ENCODE data around the gene ADAM12. TPM values are rescaled to one million over a fixed set of nuclear protein-coding genes. Genes with fewer than 3 reads are reported as not detected.

ADAM12 gene
- total and polyA plus RNA-seq, 4 donors: 0.03 to 0.33 (median 0.19) TPM

GRCh38 chr10:126397640-126398382, 9.5 kb upstream of the ADAM12 start:
- no peak overlapping the region for H3K4me3 ChIP-seq (ENCODE audit: low read depth in 1 of 3, low read length in 3 of 3)
- no peak for DNase-seq (ENCODE audit: low spot score)
- H3K9me3 ChIP-seq (ENCODE audit: control insufficient read depth in 4 of 4, low read length in 3 of 4): no peaks in the 10 kb centered on the region
- H3K27me3 ChIP-seq (ENCODE audit: control insufficient read depth in 4 of 4, insufficient read depth in 4 of 4, low read length in 3 of 4): peaks cover 0 to 5% (median 1%) of the 10 kb centered on the region in 4 donors
- TF ChIP-seq NR2F2 (IDR thresholded peaks at IDR 0.05) (no peak), SP1 (IDR thresholded peaks at IDR 0.05) (no peak), EGR1 (IDR thresholded peaks at IDR 0.05; ENCODE audit: low read depth in 2 of 2) (no peak), HNF4A (conservative IDR thresholded peaks at IDR 0.05) (no peak), GABPA (IDR thresholded peaks at IDR 0.05 in 1 of 2, conservative IDR thresholded peaks at IDR 0.05 in 1 of 2) (no peak), FOXA1 (IDR thresholded peaks at IDR 0.05) (no peak), MAX (IDR thresholded peaks at IDR 0.05) (no peak), JUND (IDR thresholded peaks at IDR 0.05) (no peak), YY1 (IDR thresholded peaks at IDR 0.05) (no peak), TAF1 (conservative IDR thresholded peaks at IDR 0.05) (no peak), HNF4G (IDR thresholded peaks at IDR 0.05) (no peak)
- TF ChIP-seq, protein P1, sequence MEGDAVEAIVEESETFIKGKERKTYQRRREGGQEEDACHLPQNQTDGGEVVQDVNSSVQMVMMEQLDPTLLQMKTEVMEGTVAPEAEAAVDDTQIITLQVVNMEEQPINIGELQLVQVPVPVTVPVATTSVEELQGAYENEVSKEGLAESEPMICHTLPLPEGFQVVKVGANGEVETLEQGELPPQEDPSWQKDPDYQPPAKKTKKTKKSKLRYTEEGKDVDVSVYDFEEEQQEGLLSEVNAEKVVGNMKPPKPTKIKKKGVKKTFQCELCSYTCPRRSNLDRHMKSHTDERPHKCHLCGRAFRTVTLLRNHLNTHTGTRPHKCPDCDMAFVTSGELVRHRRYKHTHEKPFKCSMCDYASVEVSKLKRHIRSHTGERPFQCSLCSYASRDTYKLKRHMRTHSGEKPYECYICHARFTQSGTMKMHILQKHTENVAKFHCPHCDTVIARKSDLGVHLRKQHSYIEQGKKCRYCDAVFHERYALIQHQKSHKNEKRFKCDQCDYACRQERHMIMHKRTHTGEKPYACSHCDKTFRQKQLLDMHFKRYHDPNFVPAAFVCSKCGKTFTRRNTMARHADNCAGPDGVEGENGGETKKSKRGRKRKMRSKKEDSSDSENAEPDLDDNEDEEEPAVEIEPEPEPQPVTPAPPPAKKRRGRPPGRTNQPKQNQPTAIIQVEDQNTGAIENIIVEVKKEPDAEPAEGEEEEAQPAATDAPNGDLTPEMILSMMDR (IDR thresholded peaks at IDR 0.05; ENCODE audit: low read depth, low read length, missing input control): no peak
- H3K4me1 ChIP-seq (ENCODE audit: control insufficient read depth in 4 of 4, insufficient read depth in 4 of 4, low read length in 3 of 4): no peaks in the 10 kb centered on the region
- H3K36me3 ChIP-seq (ENCODE audit: control insufficient read depth in 4 of 4, insufficient read depth in 3 of 4, low read depth in 1 of 4, low read length in 3 of 4): no peaks in the 10 kb centered on the region
- H3K9ac ChIP-seq (ENCODE audit: low read depth in 1 of 2, low read length in 2 of 2): no peak overlapping the region
- 70% methylated on average over 4 of the region's 4 CpGs for WGBS
- no peak overlapping the region for H3K27ac ChIP-seq (ENCODE audit: low read depth in 1 of 2, low read length in 2 of 2)

GRCh38 chr10:126397156-126397555, 8.9 kb upstream of the ADAM12 start:
- no peak overlapping the region for H3K9ac ChIP-seq (ENCODE audit: low read depth in 1 of 2, low read length in 2 of 2)
- no peaks in the 10 kb centered on the region for H3K4me1 ChIP-seq (ENCODE audit: control insufficient read depth in 4 of 4, insufficient read depth in 4 of 4, low read length in 3 of 4)
- H3K36me3 ChIP-seq (ENCODE audit: control insufficient read depth in 4 of 4, insufficient read depth in 3 of 4, low read depth in 1 of 4, low read length in 3 of 4): no peaks in the 10 kb centered on the region
- H3K9me3 ChIP-seq (ENCODE audit: control insufficient read depth in 4 of 4, low read length in 3 of 4): no peaks in the 10 kb centered on the region
- no peak for DNase-seq (ENCODE audit: low spot score)
- H3K27me3 ChIP-seq (ENCODE audit: control insufficient read depth in 4 of 4, insufficient read depth in 4 of 4, low read length in 3 of 4): peaks cover 0 to 5% (median 2%) of the 10 kb centered on the region in 4 donors
- no peak overlapping the region for H3K4me3 ChIP-seq (ENCODE audit: low read depth in 1 of 3, low read length in 3 of 3)
- TF ChIP-seq ZBTB33 (IDR thresholded peaks at IDR 0.05) (no peak), JUND (IDR thresholded peaks at IDR 0.05) (no peak)
- TF ChIP-seq, protein P2, sequence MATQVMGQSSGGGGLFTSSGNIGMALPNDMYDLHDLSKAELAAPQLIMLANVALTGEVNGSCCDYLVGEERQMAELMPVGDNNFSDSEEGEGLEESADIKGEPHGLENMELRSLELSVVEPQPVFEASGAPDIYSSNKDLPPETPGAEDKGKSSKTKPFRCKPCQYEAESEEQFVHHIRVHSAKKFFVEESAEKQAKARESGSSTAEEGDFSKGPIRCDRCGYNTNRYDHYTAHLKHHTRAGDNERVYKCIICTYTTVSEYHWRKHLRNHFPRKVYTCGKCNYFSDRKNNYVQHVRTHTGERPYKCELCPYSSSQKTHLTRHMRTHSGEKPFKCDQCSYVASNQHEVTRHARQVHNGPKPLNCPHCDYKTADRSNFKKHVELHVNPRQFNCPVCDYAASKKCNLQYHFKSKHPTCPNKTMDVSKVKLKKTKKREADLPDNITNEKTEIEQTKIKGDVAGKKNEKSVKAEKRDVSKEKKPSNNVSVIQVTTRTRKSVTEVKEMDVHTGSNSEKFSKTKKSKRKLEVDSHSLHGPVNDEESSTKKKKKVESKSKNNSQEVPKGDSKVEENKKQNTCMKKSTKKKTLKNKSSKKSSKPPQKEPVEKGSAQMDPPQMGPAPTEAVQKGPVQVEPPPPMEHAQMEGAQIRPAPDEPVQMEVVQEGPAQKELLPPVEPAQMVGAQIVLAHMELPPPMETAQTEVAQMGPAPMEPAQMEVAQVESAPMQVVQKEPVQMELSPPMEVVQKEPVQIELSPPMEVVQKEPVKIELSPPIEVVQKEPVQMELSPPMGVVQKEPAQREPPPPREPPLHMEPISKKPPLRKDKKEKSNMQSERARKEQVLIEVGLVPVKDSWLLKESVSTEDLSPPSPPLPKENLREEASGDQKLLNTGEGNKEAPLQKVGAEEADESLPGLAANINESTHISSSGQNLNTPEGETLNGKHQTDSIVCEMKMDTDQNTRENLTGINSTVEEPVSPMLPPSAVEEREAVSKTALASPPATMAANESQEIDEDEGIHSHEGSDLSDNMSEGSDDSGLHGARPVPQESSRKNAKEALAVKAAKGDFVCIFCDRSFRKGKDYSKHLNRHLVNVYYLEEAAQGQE (IDR thresholded peaks at IDR 0.05): no peak
- TF ChIP-seq, protein P1 (IDR thresholded peaks at IDR 0.05; ENCODE audit: low read depth, low read length, missing input control): no peak
- WGBS: 74% methylated on average over 3 of the region's 3 CpGs
- no peak overlapping the region for H3K27ac ChIP-seq (ENCODE audit: low read depth in 1 of 2, low read length in 2 of 2)

Data from liver (tissue), 9 donors.